ENCODE measurements around the gene HOATZ.

The HOATZ gene

DNA sequence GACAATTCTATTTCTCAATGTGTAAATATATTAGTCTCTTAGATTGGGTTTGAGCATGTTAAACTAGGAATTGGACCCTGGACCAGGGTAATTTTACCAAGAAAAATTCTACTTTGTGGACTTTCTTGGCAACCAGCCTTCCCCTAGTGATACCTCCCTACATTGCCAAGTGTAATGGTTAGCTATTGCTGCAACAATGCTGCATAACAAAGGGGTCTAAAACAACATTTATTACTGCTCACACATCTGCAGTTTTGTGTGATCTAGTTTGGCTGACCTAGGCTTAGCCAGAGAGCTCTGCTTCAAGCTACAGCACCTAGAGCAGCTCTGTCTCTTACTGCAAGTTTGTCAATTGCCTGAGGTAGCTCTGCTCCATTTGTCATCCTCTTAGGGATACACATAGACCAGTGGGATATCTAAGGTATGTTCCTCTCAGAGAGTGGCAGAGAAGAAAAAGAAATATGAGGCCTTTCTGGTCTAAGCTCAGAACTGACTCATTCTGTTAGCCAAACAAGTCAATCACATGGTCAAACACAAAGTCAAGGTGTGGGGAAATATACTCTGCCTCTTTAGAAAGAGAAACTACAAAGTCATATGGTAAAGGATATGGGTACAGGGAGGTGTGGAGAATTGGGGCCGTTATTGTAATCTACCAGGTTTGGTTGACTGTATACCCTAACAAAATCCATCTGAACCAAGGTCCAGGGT is 24.0 kb downstream of the HOATZ start:
- no peak overlapping the region for H3K9ac ChIP-seq (ENCODE audit: low read length)
- no peak overlapping the region for H3K27ac ChIP-seq (ENCODE audit: low read depth, low read length)
- peaks cover 7% of the 10 kb centered on the region for H3K4me1 ChIP-seq (ENCODE audit: insufficient read depth, low read length)
- H3K36me3 ChIP-seq (ENCODE audit: insufficient read depth, low read length), result no peaks in the 10 kb centered on the region
- H3K4me3 ChIP-seq (ENCODE audit: low read depth in 1 of 2, low read length in 2 of 2), result no peak overlapping the region
- H3K27me3 ChIP-seq (ENCODE audit: control insufficient read depth in 1 of 2, insufficient read depth in 2 of 2, low read length in 2 of 2), result peaks cover 0 to 6% of the 10 kb centered on the region in 2 donors
- H3K9me3 ChIP-seq (ENCODE audit: low read length), result no peaks in the 10 kb centered on the region

DNA sequence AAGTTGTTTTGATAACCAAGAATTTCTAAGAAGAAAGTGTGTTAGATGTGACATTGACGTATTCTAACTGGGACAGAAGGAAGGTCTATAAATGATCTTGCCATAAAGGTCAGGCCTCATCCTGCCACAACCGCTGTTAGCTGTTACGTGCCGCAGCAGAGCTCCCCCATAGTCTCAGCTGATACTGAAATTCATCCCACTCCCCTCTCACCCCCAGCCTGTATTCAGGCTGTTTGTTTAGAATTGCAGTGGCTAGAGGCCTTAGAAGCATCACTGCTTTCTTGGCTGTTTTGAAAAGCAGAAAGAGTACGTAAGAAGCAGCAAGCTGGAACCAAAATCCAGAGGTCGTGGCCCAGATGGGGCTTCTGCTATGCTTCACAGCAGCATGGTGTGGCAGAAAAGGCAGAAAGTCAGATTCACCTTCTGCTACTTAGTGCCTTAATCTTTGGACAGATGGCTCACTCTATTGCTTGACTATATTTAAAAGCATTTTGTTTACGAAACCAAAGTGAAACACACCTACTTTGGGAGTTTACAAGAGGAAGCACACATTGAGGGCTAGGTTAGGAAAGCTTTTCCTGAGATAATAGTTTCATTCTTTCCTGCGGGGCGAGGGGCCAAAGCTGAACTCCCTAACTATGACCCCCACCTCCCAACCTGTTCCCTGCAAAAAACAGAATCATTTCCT is 25.0 kb downstream of the HOATZ start:
- H3K4me1 ChIP-seq (ENCODE audit: insufficient read depth, low read length), result peaks cover 7% of the 10 kb centered on the region
- peak overlapping the region; percentile 72 for H3K9ac ChIP-seq (ENCODE audit: low read length)
- peaks cover 6% of the 10 kb centered on the region for H3K36me3 ChIP-seq (ENCODE audit: insufficient read depth, low read length)
- peak overlapping the region; percentile 81 to 86 for H3K4me3 ChIP-seq (ENCODE audit: low read depth in 1 of 2, low read length in 2 of 2)
- peak overlapping the region; percentile 84 for H3K27ac ChIP-seq (ENCODE audit: low read depth, low read length)
- peaks cover 0 to 6% of the 10 kb centered on the region in 2 donors for H3K27me3 ChIP-seq (ENCODE audit: control insufficient read depth in 1 of 2, insufficient read depth in 2 of 2, low read length in 2 of 2)
- no peaks in the 10 kb centered on the region for H3K9me3 ChIP-seq (ENCODE audit: low read length)

GRCh38 chr11:111540114-111540936 is 25.7 kb downstream of the HOATZ start, which contains the start of gene LAYN:
Gene LAYN (plus strand): TSS chr11:111540720. CDS start chr11:111540844, 124 bp downstream.
- Histone ChIP-seq H3K9me3 (ENCODE audit: low read length) (no peaks in the 10 kb centered on the region), H3K4me3 (ENCODE audit: low read depth in 1 of 2, low read length in 2 of 2) (peak within 1 kb of the TSS; percentile 81 to 86), H3K4me1 (ENCODE audit: insufficient read depth, low read length) (peaks cover 7% of the 10 kb centered on the region), H3K27me3 (ENCODE audit: control insufficient read depth in 1 of 2, insufficient read depth in 2 of 2, low read length in 2 of 2) (peaks cover 0 to 6% of the 10 kb centered on the region in 2 donors), H3K9ac (ENCODE audit: low read length) (peak within 1 kb of the TSS; percentile 72), H3K27ac (ENCODE audit: low read depth, low read length) (peak within 1 kb of the TSS; percentile 84), H3K36me3 (ENCODE audit: insufficient read depth, low read length) (peaks cover 6% of the 10 kb centered on the region)

GRCh38 chr11:111540937-111541253 is 26.3 kb downstream of the HOATZ start:
- Histone ChIP-seq H3K4me1 (ENCODE audit: insufficient read depth, low read length) (peaks cover 7% of the 10 kb centered on the region), H3K27me3 (ENCODE audit: control insufficient read depth in 1 of 2, insufficient read depth in 2 of 2, low read length in 2 of 2) (peaks cover 0 to 6% of the 10 kb centered on the region in 2 donors), H3K4me3 (ENCODE audit: low read depth in 1 of 2, low read length in 2 of 2) (peak overlapping the region; percentile 81 to 86), H3K9ac (ENCODE audit: low read length) (peak overlapping the region; percentile 30), H3K36me3 (ENCODE audit: insufficient read depth, low read length) (peaks cover 8% of the 10 kb centered on the region), H3K27ac (ENCODE audit: low read depth, low read length) (peak overlapping the region; percentile 84), H3K9me3 (ENCODE audit: low read length) (no peaks in the 10 kb centered on the region)

DNA sequence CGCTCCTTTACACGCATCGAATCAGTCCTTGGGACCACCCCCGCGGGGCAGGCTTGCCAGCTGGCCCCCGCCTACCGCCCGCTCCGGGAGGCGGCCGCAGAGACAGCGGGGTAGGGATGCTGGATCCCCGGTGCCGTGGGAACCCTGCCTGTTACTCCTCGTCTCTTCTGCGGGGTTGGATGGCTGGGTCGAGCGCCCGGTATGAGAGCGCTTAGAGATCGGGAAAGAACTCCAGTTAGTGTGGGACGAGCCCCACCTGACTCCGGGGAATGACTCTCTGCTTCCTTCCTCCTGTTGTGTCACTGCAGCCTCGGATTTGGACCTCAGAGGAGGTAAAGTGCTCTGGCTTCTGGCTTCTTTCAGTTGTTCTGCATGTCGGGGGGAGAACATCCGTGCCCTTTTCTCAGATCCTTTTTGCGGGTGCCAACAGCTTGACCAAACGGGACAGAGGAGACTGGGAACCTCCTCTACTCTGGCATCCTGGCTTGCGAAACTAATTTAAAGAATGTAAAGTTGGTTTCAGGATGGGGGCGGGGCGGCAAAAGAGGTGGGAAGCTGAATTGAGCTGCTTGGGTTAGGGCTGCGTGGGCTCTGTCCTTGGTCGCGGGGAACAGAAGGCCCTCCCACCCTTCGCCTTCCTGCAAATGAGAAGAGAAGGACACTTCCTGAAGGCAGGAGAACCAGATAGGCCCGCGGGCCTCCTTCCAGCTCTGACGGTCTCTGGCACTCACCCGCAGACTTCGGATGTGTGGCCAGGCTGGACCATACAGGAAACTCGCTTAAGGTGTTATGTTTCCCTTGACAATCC is 26.9 kb downstream of the HOATZ start:
- Histone ChIP-seq H3K27me3 (ENCODE audit: control insufficient read depth in 1 of 2, insufficient read depth in 2 of 2, low read length in 2 of 2) (peaks cover 0 to 6% of the 10 kb centered on the region in 2 donors), H3K4me1 (ENCODE audit: insufficient read depth, low read length) (peaks cover 7% of the 10 kb centered on the region), H3K9me3 (ENCODE audit: low read length) (no peaks in the 10 kb centered on the region), H3K27ac (ENCODE audit: low read depth, low read length) (peak overlapping the region; percentile 84), H3K4me3 (ENCODE audit: low read depth in 1 of 2, low read length in 2 of 2) (peak overlapping the region; percentile 81 to 86), H3K9ac (ENCODE audit: low read length) (peak overlapping the region; percentile 30), H3K36me3 (ENCODE audit: insufficient read depth, low read length) (peaks cover 13% of the 10 kb centered on the region)

DNA sequence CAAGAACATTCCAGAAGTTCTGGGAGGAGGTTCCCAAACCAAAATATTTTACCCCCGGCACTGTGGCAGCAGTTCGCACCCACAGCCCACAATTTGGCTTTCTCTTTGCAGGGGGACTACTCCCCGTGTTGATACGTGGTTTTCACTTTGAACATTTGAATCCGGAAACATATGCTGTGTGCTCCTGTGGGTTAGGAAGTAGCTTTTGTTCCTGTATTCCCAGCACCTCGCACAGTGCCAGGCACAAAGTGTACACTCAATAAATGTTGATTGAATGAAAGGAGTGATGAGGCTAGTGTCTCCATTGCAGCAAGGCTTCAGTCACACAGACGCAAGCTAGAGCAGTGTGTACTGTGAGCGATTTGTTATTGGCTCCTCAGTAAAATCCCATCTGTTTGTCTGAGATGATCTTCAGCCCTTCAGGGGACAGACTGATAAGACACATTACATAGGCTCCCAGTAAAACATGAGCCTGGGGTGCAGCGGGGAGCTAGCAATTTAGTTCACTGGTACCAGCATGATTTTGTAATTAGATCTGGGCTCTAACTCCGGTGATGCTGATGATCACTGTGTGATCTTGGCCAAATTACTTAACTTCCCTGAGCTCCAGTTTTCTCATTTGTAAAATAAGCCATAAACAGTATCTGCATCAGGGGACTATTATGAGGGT is 28.2 kb downstream of the HOATZ start:
- peaks cover 26% of the 10 kb centered on the region for H3K36me3 ChIP-seq (ENCODE audit: insufficient read depth, low read length)
- peaks cover 7% of the 10 kb centered on the region for H3K4me1 ChIP-seq (ENCODE audit: insufficient read depth, low read length)
- no peak overlapping the region for H3K27ac ChIP-seq (ENCODE audit: low read depth, low read length)
- H3K4me3 ChIP-seq (ENCODE audit: low read depth in 1 of 2, low read length in 2 of 2), result no peak overlapping the region
- peaks cover 0 to 6% of the 10 kb centered on the region in 2 donors for H3K27me3 ChIP-seq (ENCODE audit: control insufficient read depth in 1 of 2, insufficient read depth in 2 of 2, low read length in 2 of 2)
- H3K9me3 ChIP-seq (ENCODE audit: low read length), result no peaks in the 10 kb centered on the region
- H3K9ac ChIP-seq (ENCODE audit: low read length), result no peak overlapping the region

DNA sequence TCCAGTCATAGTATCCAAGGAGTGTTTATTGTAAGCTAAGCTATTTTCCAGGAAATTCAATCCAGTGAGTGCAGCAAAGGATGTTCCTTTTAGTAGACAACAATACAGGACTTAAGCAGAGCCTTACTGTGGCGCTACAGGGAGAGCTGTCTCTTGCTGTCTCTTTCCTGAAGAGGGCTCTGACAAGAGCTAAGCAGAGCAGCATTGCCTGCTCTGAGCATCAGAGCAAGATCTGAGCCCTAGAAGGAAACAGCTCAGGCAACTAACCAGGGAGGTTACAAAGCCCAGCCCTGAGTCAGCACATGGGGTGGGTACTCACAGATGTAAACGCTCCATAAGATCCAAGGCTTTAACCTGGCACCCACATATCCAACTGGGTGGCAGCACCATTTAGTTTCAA is 33.9 kb downstream of the HOATZ start:
- Histone ChIP-seq H3K4me3 (ENCODE audit: low read depth in 1 of 2, low read length in 2 of 2) (no peak overlapping the region), H3K36me3 (ENCODE audit: insufficient read depth, low read length) (peaks cover 33% of the 10 kb centered on the region), H3K27ac (ENCODE audit: low read depth, low read length) (no peak overlapping the region), H3K27me3 (ENCODE audit: control insufficient read depth in 1 of 2, insufficient read depth in 2 of 2, low read length in 2 of 2) (no peaks in the 10 kb centered on the region), H3K4me1 (ENCODE audit: insufficient read depth, low read length) (no peaks in the 10 kb centered on the region), H3K9me3 (ENCODE audit: low read length) (no peaks in the 10 kb centered on the region), H3K9ac (ENCODE audit: low read length) (no peak overlapping the region)

- Histone ChIP-seq H3K27me3 (ENCODE audit: control insufficient read depth in 1 of 2, insufficient read depth in 2 of 2, low read length in 2 of 2) (no peaks in the 10 kb centered on the region), H3K4me1 (ENCODE audit: insufficient read depth, low read length) (no peaks in the 10 kb centered on the region), H3K27ac (ENCODE audit: low read depth, low read length) (no peak overlapping the region), H3K36me3 (ENCODE audit: insufficient read depth, low read length) (peaks cover 30% of the 10 kb centered on the region), H3K9ac (ENCODE audit: low read length) (no peak overlapping the region), H3K4me3 (ENCODE audit: low read depth in 1 of 2, low read length in 2 of 2) (no peak overlapping the region), H3K9me3 (ENCODE audit: low read length) (no peaks in the 10 kb centered on the region)
Observed at GRCh38 chr11:111549196-111549868, 34.8 kb downstream of the HOATZ start.

DNA sequence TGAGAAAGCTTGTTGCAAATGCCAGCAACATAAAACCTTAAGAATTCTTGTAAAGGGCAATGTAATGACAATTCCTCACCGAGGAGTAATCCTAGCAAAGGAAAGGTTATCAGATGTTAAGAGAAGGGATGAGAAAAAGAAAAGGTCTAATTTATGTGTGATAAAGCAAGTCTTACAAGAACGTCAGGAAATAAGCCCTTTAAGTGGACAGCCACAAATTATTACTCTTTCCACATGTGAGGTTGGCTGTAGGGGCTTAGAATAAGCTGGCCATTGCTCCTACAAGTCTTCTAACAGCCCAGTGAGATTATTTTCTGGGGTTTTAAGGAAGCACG is 35.3 kb downstream of the HOATZ start:
- H3K9me3 ChIP-seq (ENCODE audit: low read length), result no peaks in the 10 kb centered on the region
- no peaks in the 10 kb centered on the region for H3K27me3 ChIP-seq (ENCODE audit: control insufficient read depth in 1 of 2, insufficient read depth in 2 of 2, low read length in 2 of 2)
- no peaks in the 10 kb centered on the region for H3K4me1 ChIP-seq (ENCODE audit: insufficient read depth, low read length)
- peaks cover 32% of the 10 kb centered on the region for H3K36me3 ChIP-seq (ENCODE audit: insufficient read depth, low read length)
- H3K9ac ChIP-seq (ENCODE audit: low read length), result no peak overlapping the region
- H3K27ac ChIP-seq (ENCODE audit: low read depth, low read length), result no peak overlapping the region
- no peak overlapping the region for H3K4me3 ChIP-seq (ENCODE audit: low read depth in 1 of 2, low read length in 2 of 2)

DNA sequence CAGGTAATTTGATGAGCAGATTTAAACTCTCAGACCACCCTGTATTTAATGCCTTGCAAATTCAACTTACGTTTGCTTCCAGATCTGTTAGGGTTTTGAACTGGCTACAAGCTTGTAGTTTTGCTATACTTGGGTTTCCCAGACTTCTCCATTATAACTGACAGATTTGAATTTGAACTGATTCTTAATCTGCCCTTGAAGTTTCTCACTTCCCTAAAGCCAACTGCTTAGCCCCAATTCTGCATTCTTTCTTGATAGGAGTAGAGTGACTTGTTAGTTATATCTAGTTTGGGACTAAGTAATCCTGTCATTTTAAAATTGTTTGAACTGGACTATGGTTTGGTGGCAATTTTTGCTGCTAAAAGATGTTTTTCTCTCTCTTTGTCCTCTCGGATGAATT is 35.7 kb downstream of the HOATZ start:
- Histone ChIP-seq H3K36me3 (ENCODE audit: insufficient read depth, low read length) (peaks cover 32% of the 10 kb centered on the region), H3K4me3 (ENCODE audit: low read depth in 1 of 2, low read length in 2 of 2) (no peak overlapping the region), H3K27me3 (ENCODE audit: control insufficient read depth in 1 of 2, insufficient read depth in 2 of 2, low read length in 2 of 2) (no peaks in the 10 kb centered on the region), H3K9ac (ENCODE audit: low read length) (no peak overlapping the region), H3K27ac (ENCODE audit: low read depth, low read length) (no peak overlapping the region), H3K4me1 (ENCODE audit: insufficient read depth, low read length) (no peaks in the 10 kb centered on the region), H3K9me3 (ENCODE audit: low read length) (no peaks in the 10 kb centered on the region)

Measured in muscle layer of colon (tissue), 2 donors.